ENCODE results near the gene WNT11.

Gene WNT11

GRCh38 chr11:76229690-76230240 is 23.5 kb upstream of the WNT11 start:
- Histone ChIP-seq H3K27me3 (replicated peaks; ENCODE audit: control insufficient read depth, insufficient read depth, low read length) (no peaks in the 10 kb centered on the region), H3K9me3 (ENCODE audit: control insufficient read depth, low read length) (no peaks in the 10 kb centered on the region)
- no peak for DNase-seq (ENCODE audit: low read depth)

GRCh38 chr11:76228875-76229149 is 22.5 kb upstream of the WNT11 start:
- DNase-seq (ENCODE audit: low read depth), result no peak
- Histone ChIP-seq H3K4me1 (ENCODE audit: control insufficient read depth, insufficient read depth, low read length) (peaks cover 30% of the 10 kb centered on the region), H3K9me3 (ENCODE audit: control insufficient read depth, low read length) (no peaks in the 10 kb centered on the region), H3K27me3 (replicated peaks; ENCODE audit: control insufficient read depth, insufficient read depth, low read length) (no peaks in the 10 kb centered on the region), H3K36me3 (ENCODE audit: control insufficient read depth, insufficient read depth, low read length, severe bottlenecking) (no peaks in the 10 kb centered on the region), H3K9ac (ENCODE audit: low read length) (no peak overlapping the region), H3K4me3 (ENCODE audit: low read length) (no peak overlapping the region)

More at GRCh38 chr11:76229690-76230240, 23.5 kb upstream of the WNT11 start:
- H3K9ac ChIP-seq (ENCODE audit: low read length), result no peak overlapping the region
- no peak overlapping the region for H3K4me3 ChIP-seq (ENCODE audit: low read length)
- no peaks in the 10 kb centered on the region for H3K36me3 ChIP-seq (ENCODE audit: control insufficient read depth, insufficient read depth, low read length, severe bottlenecking)
- peaks cover 33% of the 10 kb centered on the region for H3K4me1 ChIP-seq (ENCODE audit: control insufficient read depth, insufficient read depth, low read length)

- H3K36me3 ChIP-seq (ENCODE audit: control insufficient read depth, insufficient read depth, low read length, severe bottlenecking), result no peaks in the 10 kb centered on the region
These were observed 22.0 kb upstream of the WNT11 start for GRCh38 chr11:76228071-76228874.

GRCh38 chr11:76226626-76227025 is 20.3 kb upstream of the WNT11 start:
- H3K9ac ChIP-seq (ENCODE audit: low read length), result no peak overlapping the region
- no peak overlapping the region for H3K4me3 ChIP-seq (ENCODE audit: low read length)
- H3K9me3 ChIP-seq (ENCODE audit: control insufficient read depth, low read length), result no peaks in the 10 kb centered on the region
- H3K4me1 ChIP-seq (ENCODE audit: control insufficient read depth, insufficient read depth, low read length), result peaks cover 27% of the 10 kb centered on the region
- no peak for DNase-seq (ENCODE audit: low read depth)
- H3K36me3 ChIP-seq (ENCODE audit: control insufficient read depth, insufficient read depth, low read length, severe bottlenecking), result no peaks in the 10 kb centered on the region
- no peaks in the 10 kb centered on the region for H3K27me3 ChIP-seq (replicated peaks; ENCODE audit: control insufficient read depth, insufficient read depth, low read length)

More at GRCh38 chr11:76228071-76228874, 22.0 kb upstream of the WNT11 start:
- H3K9me3 ChIP-seq (ENCODE audit: control insufficient read depth, low read length), result no peaks in the 10 kb centered on the region
- DNase-seq (ENCODE audit: low read depth), result no peak
- H3K4me3 ChIP-seq (ENCODE audit: low read length), result no peak overlapping the region
- peaks cover 27% of the 10 kb centered on the region for H3K4me1 ChIP-seq (ENCODE audit: control insufficient read depth, insufficient read depth, low read length)
- no peak overlapping the region for H3K9ac ChIP-seq (ENCODE audit: low read length)
- H3K27me3 ChIP-seq (replicated peaks; ENCODE audit: control insufficient read depth, insufficient read depth, low read length), result no peaks in the 10 kb centered on the region

GRCh38 chr11:76225122-76225611 is 18.9 kb upstream of the WNT11 start:
- Histone ChIP-seq H3K9ac (ENCODE audit: low read length) (peak overlapping the region; percentile 70), H3K36me3 (ENCODE audit: control insufficient read depth, insufficient read depth, low read length, severe bottlenecking) (no peaks in the 10 kb centered on the region), H3K27me3 (replicated peaks; ENCODE audit: control insufficient read depth, insufficient read depth, low read length) (no peaks in the 10 kb centered on the region), H3K4me3 (ENCODE audit: low read length) (no peak overlapping the region), H3K9me3 (ENCODE audit: control insufficient read depth, low read length) (no peaks in the 10 kb centered on the region), H3K4me1 (ENCODE audit: control insufficient read depth, insufficient read depth, low read length) (peaks cover 27% of the 10 kb centered on the region)
- DNase-seq (ENCODE audit: low read depth), result no peak

GRCh38 chr11:76224461-76225121 is 18.3 kb upstream of the WNT11 start:
- Histone ChIP-seq H3K4me3 (ENCODE audit: low read length) (no peak overlapping the region), H3K27me3 (replicated peaks; ENCODE audit: control insufficient read depth, insufficient read depth, low read length) (no peaks in the 10 kb centered on the region), H3K9me3 (ENCODE audit: control insufficient read depth, low read length) (no peaks in the 10 kb centered on the region), H3K9ac (ENCODE audit: low read length) (peak overlapping the region; percentile 70), H3K4me1 (ENCODE audit: control insufficient read depth, insufficient read depth, low read length) (peaks cover 24% of the 10 kb centered on the region), H3K36me3 (ENCODE audit: control insufficient read depth, insufficient read depth, low read length, severe bottlenecking) (no peaks in the 10 kb centered on the region)
- no peak for DNase-seq (ENCODE audit: low read depth)

- H3K36me3 ChIP-seq (ENCODE audit: control insufficient read depth, insufficient read depth, low read length, severe bottlenecking), result no peaks in the 10 kb centered on the region
- no peaks in the 10 kb centered on the region for H3K27me3 ChIP-seq (replicated peaks; ENCODE audit: control insufficient read depth, insufficient read depth, low read length)
- no peak for DNase-seq (ENCODE audit: low read depth)
- peaks cover 20% of the 10 kb centered on the region for H3K4me1 ChIP-seq (ENCODE audit: control insufficient read depth, insufficient read depth, low read length)
- H3K4me3 ChIP-seq (ENCODE audit: low read length), result no peak overlapping the region
- no peak overlapping the region for H3K9ac ChIP-seq (ENCODE audit: low read length)
- no peaks in the 10 kb centered on the region for H3K9me3 ChIP-seq (ENCODE audit: control insufficient read depth, low read length)
These were observed 15.1 kb upstream of the WNT11 start for GRCh38 chr11:76221365-76221764.

GRCh38 chr11:76219243-76219642 is 12.9 kb upstream of the WNT11 start:
- Histone ChIP-seq H3K36me3 (ENCODE audit: control insufficient read depth, insufficient read depth, low read length, severe bottlenecking) (no peaks in the 10 kb centered on the region), H3K4me3 (ENCODE audit: low read length) (no peak overlapping the region), H3K9me3 (ENCODE audit: control insufficient read depth, low read length) (no peaks in the 10 kb centered on the region), H3K4me1 (ENCODE audit: control insufficient read depth, insufficient read depth, low read length) (peaks cover 12% of the 10 kb centered on the region), H3K27me3 (replicated peaks; ENCODE audit: control insufficient read depth, insufficient read depth, low read length) (no peaks in the 10 kb centered on the region), H3K9ac (ENCODE audit: low read length) (no peak overlapping the region)
- no peak for DNase-seq (ENCODE audit: low read depth)

- no peaks in the 10 kb centered on the region for H3K9me3 ChIP-seq (ENCODE audit: control insufficient read depth, low read length)
- H3K4me3 ChIP-seq (ENCODE audit: low read length), result no peak overlapping the region
- H3K27me3 ChIP-seq (replicated peaks; ENCODE audit: control insufficient read depth, insufficient read depth, low read length), result no peaks in the 10 kb centered on the region
- H3K9ac ChIP-seq (ENCODE audit: low read length), result no peak overlapping the region
- no peaks in the 10 kb centered on the region for H3K36me3 ChIP-seq (ENCODE audit: control insufficient read depth, insufficient read depth, low read length, severe bottlenecking)
- DNase-seq (ENCODE audit: low read depth), result no peak
- H3K4me1 ChIP-seq (ENCODE audit: control insufficient read depth, insufficient read depth, low read length), result peaks cover 11% of the 10 kb centered on the region
These were observed 12.3 kb upstream of the WNT11 start for GRCh38 chr11:76218449-76219178.

- Histone ChIP-seq H3K9ac (ENCODE audit: low read length) (no peak overlapping the region), H3K4me1 (ENCODE audit: control insufficient read depth, insufficient read depth, low read length) (peaks cover 11% of the 10 kb centered on the region), H3K27me3 (replicated peaks; ENCODE audit: control insufficient read depth, insufficient read depth, low read length) (no peaks in the 10 kb centered on the region), H3K9me3 (ENCODE audit: control insufficient read depth, low read length) (no peaks in the 10 kb centered on the region), H3K36me3 (ENCODE audit: control insufficient read depth, insufficient read depth, low read length, severe bottlenecking) (no peaks in the 10 kb centered on the region), H3K4me3 (ENCODE audit: low read length) (no peak overlapping the region)
- no peak for DNase-seq (ENCODE audit: low read depth)
These were observed 11.4 kb upstream of the WNT11 start for GRCh38 chr11:76217653-76218160.

Data from adipocyte (in vitro differentiated cells).